Measurements from ENCODE around the gene USPL1.

USPL1 gene

DNA sequence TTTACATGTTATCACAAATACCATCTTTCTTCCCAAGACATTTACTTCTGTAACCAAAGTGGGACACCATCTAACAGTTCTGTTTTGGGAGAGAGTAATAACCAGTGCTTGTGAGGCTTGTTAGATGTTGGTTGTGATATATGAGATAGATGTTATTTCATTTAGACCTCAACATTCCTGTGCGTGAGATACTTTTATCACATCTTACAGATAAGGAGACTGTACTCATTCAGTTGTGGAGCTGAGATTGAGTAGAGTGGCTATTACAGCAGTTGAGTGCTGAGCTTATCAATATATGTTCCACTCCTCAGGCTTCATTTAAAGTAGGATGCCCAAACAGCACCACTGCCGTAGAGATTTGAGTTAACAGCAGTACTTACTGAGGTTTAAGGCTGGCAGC lies 43.1 kb downstream of the USPL1 start (continued):
- no peak for TF ChIP-seq BACH2 (CRISPR knock-in tag; IDR thresholded peaks at IDR 0.05; ENCODE audit: borderline replicate concordance)
- no peak for TF ChIP-seq ZNF565 (CRISPR knock-in tag; conservative IDR thresholded peaks at IDR 0.05; ENCODE audit: low read depth)
- TF ChIP-seq, protein P1, sequence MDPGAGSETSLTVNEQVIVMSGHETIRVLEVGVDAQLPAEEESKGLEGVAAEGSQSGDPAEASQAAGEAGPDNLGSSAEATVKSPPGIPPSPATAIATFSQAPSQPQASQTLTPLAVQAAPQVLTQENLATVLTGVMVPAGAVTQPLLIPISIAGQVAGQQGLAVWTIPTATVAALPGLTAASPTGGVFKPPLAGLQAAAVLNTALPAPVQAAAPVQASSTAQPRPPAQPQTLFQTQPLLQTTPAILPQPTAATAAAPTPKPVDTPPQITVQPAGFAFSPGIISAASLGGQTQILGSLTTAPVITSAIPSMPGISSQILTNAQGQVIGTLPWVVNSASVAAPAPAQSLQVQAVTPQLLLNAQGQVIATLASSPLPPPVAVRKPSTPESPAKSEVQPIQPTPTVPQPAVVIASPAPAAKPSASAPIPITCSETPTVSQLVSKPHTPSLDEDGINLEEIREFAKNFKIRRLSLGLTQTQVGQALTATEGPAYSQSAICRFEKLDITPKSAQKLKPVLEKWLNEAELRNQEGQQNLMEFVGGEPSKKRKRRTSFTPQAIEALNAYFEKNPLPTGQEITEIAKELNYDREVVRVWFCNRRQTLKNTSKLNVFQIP (CRISPR knock-in tag; IDR thresholded peaks at IDR 0.05; ENCODE audit: borderline replicate concordance, low read depth) = no peak

DNA sequence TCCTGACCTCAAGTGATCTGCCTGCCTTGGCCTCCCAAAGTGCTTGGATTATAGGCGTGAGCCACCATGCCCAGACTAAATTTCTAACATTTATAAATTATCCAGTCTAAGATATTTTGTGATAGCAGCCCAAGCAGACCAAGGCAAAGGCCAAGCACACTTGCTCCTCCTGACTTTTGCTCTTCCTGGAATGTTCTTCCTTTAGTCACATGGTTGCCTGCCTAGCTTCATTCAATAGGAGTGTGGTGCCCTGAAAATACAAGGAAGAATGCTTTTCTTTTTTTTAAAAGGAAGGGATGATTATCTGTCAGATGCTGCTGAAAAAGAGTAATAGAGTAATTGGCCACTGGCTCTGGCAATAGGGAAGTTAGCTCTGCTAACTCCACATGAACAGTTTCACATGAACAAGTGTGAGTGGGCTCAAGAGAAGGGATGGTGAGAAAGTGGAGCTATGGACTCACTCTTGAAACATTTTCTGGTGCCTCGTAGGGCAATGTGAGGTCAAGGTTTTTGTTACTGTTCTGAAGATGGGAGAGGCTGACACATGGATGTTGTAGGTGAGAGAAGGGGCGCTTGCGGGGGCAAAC lies 47.1 kb downstream of the USPL1 start:
- TF ChIP-seq BACH2 (CRISPR knock-in tag; IDR thresholded peaks at IDR 0.05; ENCODE audit: borderline replicate concordance) = no peak
- TF ChIP-seq GLIS3 (CRISPR knock-in tag; IDR thresholded peaks at IDR 0.05) = no peak
- no peak for TF ChIP-seq PPARA (CRISPR knock-in tag; IDR thresholded peaks at IDR 0.05; ENCODE audit: borderline replicate concordance)
- no peak for TF ChIP-seq ZNF565 (CRISPR knock-in tag; conservative IDR thresholded peaks at IDR 0.05; ENCODE audit: low read depth)
- TF ChIP-seq ZNF8 (CRISPR knock-in tag; IDR thresholded peaks at IDR 0.05) = no peak
- TF ChIP-seq SNAI2 (CRISPR knock-in tag; IDR thresholded peaks at IDR 0.05) = no peak
- TF ChIP-seq RARB (CRISPR knock-in tag; IDR thresholded peaks at IDR 0.05) = no peak
- TF ChIP-seq, protein P2, sequence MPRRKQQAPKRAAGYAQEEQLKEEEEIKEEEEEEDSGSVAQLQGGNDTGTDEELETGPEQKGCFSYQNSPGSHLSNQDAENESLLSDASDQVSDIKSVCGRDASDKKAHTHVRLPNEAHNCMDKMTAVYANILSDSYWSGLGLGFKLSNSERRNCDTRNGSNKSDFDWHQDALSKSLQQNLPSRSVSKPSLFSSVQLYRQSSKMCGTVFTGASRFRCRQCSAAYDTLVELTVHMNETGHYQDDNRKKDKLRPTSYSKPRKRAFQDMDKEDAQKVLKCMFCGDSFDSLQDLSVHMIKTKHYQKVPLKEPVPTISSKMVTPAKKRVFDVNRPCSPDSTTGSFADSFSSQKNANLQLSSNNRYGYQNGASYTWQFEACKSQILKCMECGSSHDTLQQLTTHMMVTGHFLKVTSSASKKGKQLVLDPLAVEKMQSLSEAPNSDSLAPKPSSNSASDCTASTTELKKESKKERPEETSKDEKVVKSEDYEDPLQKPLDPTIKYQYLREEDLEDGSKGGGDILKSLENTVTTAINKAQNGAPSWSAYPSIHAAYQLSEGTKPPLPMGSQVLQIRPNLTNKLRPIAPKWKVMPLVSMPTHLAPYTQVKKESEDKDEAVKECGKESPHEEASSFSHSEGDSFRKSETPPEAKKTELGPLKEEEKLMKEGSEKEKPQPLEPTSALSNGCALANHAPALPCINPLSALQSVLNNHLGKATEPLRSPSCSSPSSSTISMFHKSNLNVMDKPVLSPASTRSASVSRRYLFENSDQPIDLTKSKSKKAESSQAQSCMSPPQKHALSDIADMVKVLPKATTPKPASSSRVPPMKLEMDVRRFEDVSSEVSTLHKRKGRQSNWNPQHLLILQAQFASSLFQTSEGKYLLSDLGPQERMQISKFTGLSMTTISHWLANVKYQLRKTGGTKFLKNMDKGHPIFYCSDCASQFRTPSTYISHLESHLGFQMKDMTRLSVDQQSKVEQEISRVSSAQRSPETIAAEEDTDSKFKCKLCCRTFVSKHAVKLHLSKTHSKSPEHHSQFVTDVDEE (CRISPR knock-in tag; IDR thresholded peaks at IDR 0.05) = no peak
- no peak for TF ChIP-seq OSR1 (CRISPR knock-in tag; IDR thresholded peaks at IDR 0.05)
- ATAC-seq = no peak

DNA sequence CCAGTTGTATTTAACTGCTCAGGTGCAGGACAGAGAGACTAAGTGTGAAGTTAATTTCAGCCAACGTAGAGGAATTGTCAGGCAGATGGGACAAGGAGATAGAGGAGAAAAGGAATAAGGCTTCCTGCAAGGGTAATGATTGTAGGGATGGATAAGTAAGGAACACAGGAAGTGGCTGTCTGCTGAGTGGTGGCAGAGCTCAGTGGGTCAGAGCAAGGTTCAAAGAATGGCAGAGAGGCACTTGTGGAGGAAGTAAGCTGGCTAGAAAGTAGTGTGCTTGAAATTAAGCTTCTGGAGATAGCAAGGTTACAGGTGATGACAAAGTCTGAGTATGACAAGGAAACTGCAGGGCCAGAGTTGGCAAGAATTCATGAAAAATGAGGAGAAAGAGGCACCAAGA lies 47.9 kb downstream of the USPL1 start:
- TF ChIP-seq ZFP30 (CRISPR knock-in tag; IDR thresholded peaks at IDR 0.05) = no peak
- TF ChIP-seq, protein P1 (CRISPR knock-in tag; IDR thresholded peaks at IDR 0.05; ENCODE audit: borderline replicate concordance, low read depth) = no peak
- no peak for TF ChIP-seq ESRRG (CRISPR knock-in tag; IDR thresholded peaks at IDR 0.05)
- TF ChIP-seq CSDC2 (CRISPR knock-in tag; IDR thresholded peaks at IDR 0.05) = no peak
- no peak for TF ChIP-seq ZC3H10 (CRISPR knock-in tag; IDR thresholded peaks at IDR 0.05)
- no peak for TF ChIP-seq RARB (CRISPR knock-in tag; IDR thresholded peaks at IDR 0.05)
- TF ChIP-seq ZNF565 (CRISPR knock-in tag; conservative IDR thresholded peaks at IDR 0.05; ENCODE audit: low read depth) = no peak
- TF ChIP-seq GLIS3 (CRISPR knock-in tag; IDR thresholded peaks at IDR 0.05) = no peak
- no peak for ATAC-seq

DNA sequence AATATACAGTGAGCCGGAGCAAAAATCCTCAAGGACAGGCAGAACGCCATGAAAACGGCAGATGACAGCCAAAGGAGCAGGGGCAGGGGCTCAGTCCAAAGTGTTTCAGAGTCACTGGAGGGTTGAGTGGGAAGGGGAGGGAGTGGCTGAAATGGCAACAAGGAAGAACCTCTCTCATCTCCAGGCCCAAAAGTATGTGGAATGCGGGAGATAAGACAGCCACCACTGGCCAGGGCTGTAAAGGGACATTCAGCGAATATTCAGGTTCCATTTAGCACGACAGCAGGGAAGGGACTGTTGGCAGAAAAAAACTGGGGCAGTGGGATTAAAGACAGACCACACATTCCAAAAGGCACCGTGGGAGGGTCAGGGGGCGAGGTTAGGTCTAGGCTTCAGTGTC lies 48.4 kb downstream of the USPL1 start:
- no peak for ATAC-seq
- TF ChIP-seq, protein P3, sequence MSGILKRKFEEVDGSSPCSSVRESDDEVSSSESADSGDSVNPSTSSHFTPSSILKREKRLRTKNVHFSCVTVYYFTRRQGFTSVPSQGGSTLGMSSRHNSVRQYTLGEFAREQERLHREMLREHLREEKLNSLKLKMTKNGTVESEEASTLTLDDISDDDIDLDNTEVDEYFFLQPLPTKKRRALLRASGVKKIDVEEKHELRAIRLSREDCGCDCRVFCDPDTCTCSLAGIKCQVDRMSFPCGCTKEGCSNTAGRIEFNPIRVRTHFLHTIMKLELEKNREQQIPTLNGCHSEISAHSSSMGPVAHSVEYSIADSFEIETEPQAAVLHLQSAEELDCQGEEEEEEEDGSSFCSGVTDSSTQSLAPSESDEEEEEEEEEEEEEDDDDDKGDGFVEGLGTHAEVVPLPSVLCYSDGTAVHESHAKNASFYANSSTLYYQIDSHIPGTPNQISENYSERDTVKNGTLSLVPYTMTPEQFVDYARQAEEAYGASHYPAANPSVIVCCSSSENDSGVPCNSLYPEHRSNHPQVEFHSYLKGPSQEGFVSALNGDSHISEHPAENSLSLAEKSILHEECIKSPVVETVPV (CRISPR knock-in tag; IDR thresholded peaks at IDR 0.05) = no peak
- TF ChIP-seq ZNF8 (CRISPR knock-in tag; IDR thresholded peaks at IDR 0.05) (no peak), GLIS3 (CRISPR knock-in tag; IDR thresholded peaks at IDR 0.05) (no peak), ZNF565 (CRISPR knock-in tag; conservative IDR thresholded peaks at IDR 0.05; ENCODE audit: low read depth) (no peak), ESRRG (CRISPR knock-in tag; IDR thresholded peaks at IDR 0.05) (no peak), ZFP3 (CRISPR knock-in tag; IDR thresholded peaks at IDR 0.05) (no peak), ARNTL (CRISPR knock-in tag; IDR thresholded peaks at IDR 0.05; ENCODE audit: borderline replicate concordance, low read depth) (no peak), RARB (CRISPR knock-in tag; IDR thresholded peaks at IDR 0.05) (no peak), ZFP30 (CRISPR knock-in tag; IDR thresholded peaks at IDR 0.05) (no peak), PPARA (CRISPR knock-in tag; IDR thresholded peaks at IDR 0.05; ENCODE audit: borderline replicate concordance) (no peak), ISL1 (CRISPR knock-in tag; IDR thresholded peaks at IDR 0.05) (no peak), BACH2 (CRISPR knock-in tag; IDR thresholded peaks at IDR 0.05; ENCODE audit: borderline replicate concordance) (no peak), TOX (CRISPR knock-in tag; IDR thresholded peaks at IDR 0.05; ENCODE audit: borderline replicate concordance) (no peak)
- TF ChIP-seq, protein P4, sequence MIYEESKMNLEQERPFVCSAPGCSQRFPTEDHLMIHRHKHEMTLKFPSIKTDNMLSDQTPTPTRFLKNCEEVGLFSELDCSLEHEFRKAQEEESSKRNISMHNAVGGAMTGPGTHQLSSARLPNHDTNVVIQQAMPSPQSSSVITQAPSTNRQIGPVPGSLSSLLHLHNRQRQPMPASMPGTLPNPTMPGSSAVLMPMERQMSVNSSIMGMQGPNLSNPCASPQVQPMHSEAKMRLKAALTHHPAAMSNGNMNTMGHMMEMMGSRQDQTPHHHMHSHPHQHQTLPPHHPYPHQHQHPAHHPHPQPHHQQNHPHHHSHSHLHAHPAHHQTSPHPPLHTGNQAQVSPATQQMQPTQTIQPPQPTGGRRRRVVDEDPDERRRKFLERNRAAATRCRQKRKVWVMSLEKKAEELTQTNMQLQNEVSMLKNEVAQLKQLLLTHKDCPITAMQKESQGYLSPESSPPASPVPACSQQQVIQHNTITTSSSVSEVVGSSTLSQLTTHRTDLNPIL (CRISPR knock-in tag; IDR thresholded peaks at IDR 0.05; ENCODE audit: low read depth) = no peak

Data from SK-N-SH treated with all-trans-retinoic acid at 6 μM for 48 hours (cell line).